Measurements from ENCODE around the gene KIR3DL2. TPM values are rescaled to one million over a fixed set of nuclear protein-coding genes. Genes with fewer than 3 reads are reported as not detected.
"Not testable (repeated sequence)": the region's sequence is repeated elsewhere in the genome, so short reads cannot be mapped to it uniquely, and the experiment has no call there.

The KIR3DL2 gene
- total and polyA plus RNA-seq, 10 donors, result 0.13 to 2.7 (median 0.80) TPM

GRCh38 chr19:54889566-54889965, 39.3 kb downstream of the KIR3DL2 start:
- peaks cover 0 to 12% (median 0%) of the 10 kb centered on the region in 7 donors for H3K27me3 ChIP-seq (replicated peaks in 1 of 7)
- DNase-seq, result peak; percentile 41
- intact Hi-C loops (cut with DNase I; ENCODE audit: low total_unique reads), result no loop called here
- peaks cover 0 to 78% (median 0%) of the 10 kb centered on the region in 6 donors for H3K36me3 ChIP-seq
- no peak overlapping the region for H3K4me3 ChIP-seq
- no peaks in the 10 kb centered on the region for H3K9me3 ChIP-seq
- no peaks in the 10 kb centered on the region for H3K4me1 ChIP-seq
- H3K27ac ChIP-seq, result no peak overlapping the region
- 88 to 90% (median 89%) methylated on average over 11 of the region's 11 CpGs for WGBS, 5 donors
- TF ChIP-seq POLR2A (IDR thresholded peaks at IDR 0.05), result no peak
- no peak for TF ChIP-seq POLR2AphosphoS5 (IDR thresholded peaks at IDR 0.05)
- TF ChIP-seq, protein P1, sequence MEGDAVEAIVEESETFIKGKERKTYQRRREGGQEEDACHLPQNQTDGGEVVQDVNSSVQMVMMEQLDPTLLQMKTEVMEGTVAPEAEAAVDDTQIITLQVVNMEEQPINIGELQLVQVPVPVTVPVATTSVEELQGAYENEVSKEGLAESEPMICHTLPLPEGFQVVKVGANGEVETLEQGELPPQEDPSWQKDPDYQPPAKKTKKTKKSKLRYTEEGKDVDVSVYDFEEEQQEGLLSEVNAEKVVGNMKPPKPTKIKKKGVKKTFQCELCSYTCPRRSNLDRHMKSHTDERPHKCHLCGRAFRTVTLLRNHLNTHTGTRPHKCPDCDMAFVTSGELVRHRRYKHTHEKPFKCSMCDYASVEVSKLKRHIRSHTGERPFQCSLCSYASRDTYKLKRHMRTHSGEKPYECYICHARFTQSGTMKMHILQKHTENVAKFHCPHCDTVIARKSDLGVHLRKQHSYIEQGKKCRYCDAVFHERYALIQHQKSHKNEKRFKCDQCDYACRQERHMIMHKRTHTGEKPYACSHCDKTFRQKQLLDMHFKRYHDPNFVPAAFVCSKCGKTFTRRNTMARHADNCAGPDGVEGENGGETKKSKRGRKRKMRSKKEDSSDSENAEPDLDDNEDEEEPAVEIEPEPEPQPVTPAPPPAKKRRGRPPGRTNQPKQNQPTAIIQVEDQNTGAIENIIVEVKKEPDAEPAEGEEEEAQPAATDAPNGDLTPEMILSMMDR (IDR thresholded peaks at IDR 0.05 in 8 of 11, conservative IDR thresholded peaks at IDR 0.05 in 3 of 11), result no peak

- H3K36me3 ChIP-seq, result peaks cover 0 to 42% (median 0%) of the 10 kb centered on the region in 6 donors
- H3K27ac ChIP-seq, result no peak overlapping the region
- 59 to 87% (median 76%) methylated on average over 7 of the region's 7 CpGs for WGBS, 5 donors
- H3K27me3 ChIP-seq (replicated peaks in 1 of 7), result peaks cover 0 to 5% (median 0%) of the 10 kb centered on the region in 7 donors
- TF ChIP-seq, protein P1 (IDR thresholded peaks at IDR 0.05 in 8 of 11, conservative IDR thresholded peaks at IDR 0.05 in 3 of 11), result no peak
- no peak for TF ChIP-seq POLR2AphosphoS5 (IDR thresholded peaks at IDR 0.05)
- TF ChIP-seq POLR2A (IDR thresholded peaks at IDR 0.05), result no peak
- intact Hi-C loops (cut with DNase I; ENCODE audit: low total_unique reads), result no loop called here
- no peaks in the 10 kb centered on the region for H3K4me1 ChIP-seq
- H3K9me3 ChIP-seq, result no peaks in the 10 kb centered on the region
- peak; percentile 41 for DNase-seq
- no peak overlapping the region for H3K4me3 ChIP-seq
Measured at GRCh38 chr19:54893406-54893805, 43.2 kb downstream of the KIR3DL2 start.

DNA sequence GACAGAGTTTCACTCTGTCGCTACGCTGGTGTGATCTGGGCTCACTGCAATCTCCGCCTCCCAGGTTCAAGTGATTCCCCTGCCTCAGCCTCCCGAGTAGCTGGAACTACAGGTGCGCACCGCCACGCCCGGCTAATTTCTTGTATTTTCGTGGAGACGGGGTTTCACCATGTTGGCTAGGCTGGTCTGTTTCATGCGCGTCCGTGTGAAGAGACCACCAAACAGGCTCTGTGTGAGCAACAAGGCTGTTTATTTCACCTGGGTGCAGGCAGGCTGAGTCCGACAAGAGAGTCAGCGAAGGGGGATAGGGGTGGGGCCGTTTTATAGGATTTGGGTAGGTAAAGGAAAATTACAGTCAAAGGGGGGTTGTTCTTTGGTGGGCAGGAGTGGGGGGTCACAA, 43.9 kb downstream of the KIR3DL2 start:
- peak; percentile 27 for DNase-seq
- H3K4me1 ChIP-seq; H3K9me3 ChIP-seq; H3K27ac ChIP-seq; H3K4me3 ChIP-seq; H3K27me3 ChIP-seq (replicated peaks in 1 of 7); intact Hi-C loops (cut with DNase I; ENCODE audit: low total_unique reads): not testable (repeated sequence)
- H3K36me3 ChIP-seq, result peaks cover 0 to 35% (median 0%) of the 10 kb centered on the region in 6 donors
- 88 to 95% (median 94%) methylated on average over 16 of the region's 16 CpGs for WGBS, 5 donors

GRCh38 chr19:54896036-54896435, 45.8 kb downstream of the KIR3DL2 start:
- TF ChIP-seq POLR2AphosphoS5 (IDR thresholded peaks at IDR 0.05) (no peak), POLR2A (IDR thresholded peaks at IDR 0.05) (no peak)
- TF ChIP-seq, protein P1 (IDR thresholded peaks at IDR 0.05 in 8 of 11, conservative IDR thresholded peaks at IDR 0.05 in 3 of 11), result no peak
- WGBS, 5 donors, result 80 to 92% (median 90%) methylated on average over 2 of the region's 2 CpGs
- no peak for DNase-seq
- H3K27ac ChIP-seq, result no peak overlapping the region
- peaks cover 0 to 5% (median 0%) of the 10 kb centered on the region in 6 donors for H3K4me1 ChIP-seq
- no peaks in the 10 kb centered on the region for H3K9me3 ChIP-seq
- intact Hi-C loops (cut with DNase I; ENCODE audit: low total_unique reads), result no loop called here
- H3K36me3 ChIP-seq, result peaks cover 0 to 15% (median 0%) of the 10 kb centered on the region in 6 donors
- peaks cover 0 to 10% (median 0%) of the 10 kb centered on the region in 7 donors for H3K27me3 ChIP-seq (replicated peaks in 1 of 7)
- H3K4me3 ChIP-seq, result no peak overlapping the region

GRCh38 chr19:54898685-54899084, 48.4 kb downstream of the KIR3DL2 start:
- H3K27ac ChIP-seq; H3K36me3 ChIP-seq; H3K4me3 ChIP-seq; H3K9me3 ChIP-seq; intact Hi-C loops (cut with DNase I; ENCODE audit: low total_unique reads); DNase-seq; H3K27me3 ChIP-seq (replicated peaks in 1 of 7): not testable (repeated sequence)
- WGBS, 5 donors, result 78 to 86% (median 84%) methylated on average over 7 of the region's 7 CpGs
- H3K4me1 ChIP-seq, result peaks cover 0 to 19% (median 0%) of the 10 kb centered on the region in 6 donors

DNA sequence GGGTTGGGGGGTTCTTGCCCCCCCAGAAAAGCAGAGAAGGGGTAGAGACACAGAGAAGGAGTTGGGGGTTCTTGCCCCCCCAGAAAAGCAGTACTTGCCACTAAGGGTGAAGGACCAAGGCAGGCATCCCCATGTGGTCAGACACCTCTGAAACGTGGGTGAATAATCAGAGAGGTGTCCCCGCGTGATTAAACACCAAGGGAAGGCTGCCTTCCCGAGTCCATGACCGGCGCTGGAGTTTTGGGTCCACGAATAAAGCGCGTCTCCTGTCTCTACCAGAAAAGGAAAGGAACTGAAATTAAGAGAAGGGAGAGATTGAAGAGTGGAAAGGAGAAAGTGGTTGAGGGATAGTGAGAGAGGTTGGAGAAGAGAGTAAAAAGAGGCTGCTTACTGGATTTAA, 49.4 kb downstream of the KIR3DL2 start:
- H3K27me3 ChIP-seq (replicated peaks in 1 of 7); H3K27ac ChIP-seq; H3K9me3 ChIP-seq; H3K4me3 ChIP-seq; H3K36me3 ChIP-seq; intact Hi-C loops (cut with DNase I; ENCODE audit: low total_unique reads): not testable (repeated sequence)
- H3K4me1 ChIP-seq, result peaks cover 0 to 19% (median 0%) of the 10 kb centered on the region in 6 donors
- peak; percentile 27 for DNase-seq
- WGBS, 5 donors, result 76 to 92% (median 85%) methylated on average over 9 of the region's 9 CpGs
